ENCODE results near the gene PRPF40B.
A peak's percentile ranks its signal among the peaks of the same experiment; 100 is the strongest.

The PRPF40B gene

DNA sequence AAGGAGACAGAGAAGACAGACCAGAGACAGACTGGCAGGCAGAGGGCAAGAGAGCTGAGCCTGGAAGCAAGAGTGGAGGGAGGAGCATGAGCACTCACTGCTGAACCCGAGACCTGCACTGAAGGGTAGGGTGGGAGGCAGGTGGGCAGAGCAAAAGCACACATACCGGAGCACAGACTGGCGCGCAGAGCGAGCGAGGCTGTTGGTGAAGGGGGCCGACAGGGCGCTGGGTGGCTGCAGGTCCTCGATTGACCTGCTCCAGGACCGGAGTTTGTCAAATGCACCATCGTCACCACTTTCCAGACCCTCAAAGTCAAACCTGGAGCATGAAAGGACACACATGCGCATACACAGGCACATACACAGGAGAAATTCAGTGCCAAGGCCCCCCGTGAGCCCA is 34.9 kb downstream of the PRPF40B start:
- DNase-seq (ENCODE audit: low read depth in 2 of 2): no peak

DNA sequence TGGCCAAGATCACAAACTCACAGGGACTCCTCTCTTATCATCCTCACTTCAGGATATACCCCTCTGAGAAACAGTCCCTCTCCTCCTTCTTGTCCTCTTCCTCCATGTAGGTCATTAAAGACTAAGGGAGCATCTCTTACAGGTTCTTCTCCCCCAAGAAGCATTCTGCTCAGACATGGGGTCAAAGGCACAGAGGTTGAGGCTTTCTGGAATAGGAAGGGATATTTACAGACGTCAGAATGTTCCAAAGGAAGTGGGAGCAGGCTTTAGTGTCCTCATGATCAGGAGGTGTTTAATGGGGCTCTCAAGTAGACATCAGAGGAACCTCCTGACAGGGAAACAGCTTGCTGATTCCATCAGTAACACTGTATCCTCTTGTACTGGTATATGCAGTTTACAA is 36.4 kb downstream of the PRPF40B start:
- DNase-seq (ENCODE audit: low read depth in 2 of 2): no peak

DNA sequence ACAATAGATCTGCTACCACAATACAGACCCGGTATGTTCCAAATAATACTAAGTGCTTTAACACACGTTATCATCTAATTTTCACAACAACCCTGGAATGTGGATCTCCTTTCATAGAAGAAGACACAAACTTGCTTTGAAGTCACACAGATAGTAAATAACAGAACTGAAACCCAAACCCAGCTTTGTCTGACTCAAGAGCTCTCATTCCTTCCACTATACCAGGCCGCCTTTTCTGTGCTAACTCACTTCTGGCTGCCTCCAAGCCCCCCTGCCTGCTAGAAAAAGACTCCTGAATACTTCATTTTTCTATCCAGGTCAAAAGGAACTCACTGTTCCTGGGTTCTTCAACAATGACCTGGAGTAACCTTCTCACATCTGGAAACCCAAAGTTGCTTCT is 37.8 kb downstream of the PRPF40B start:
- no peak for DNase-seq (ENCODE audit: low read depth in 2 of 2)

DNA sequence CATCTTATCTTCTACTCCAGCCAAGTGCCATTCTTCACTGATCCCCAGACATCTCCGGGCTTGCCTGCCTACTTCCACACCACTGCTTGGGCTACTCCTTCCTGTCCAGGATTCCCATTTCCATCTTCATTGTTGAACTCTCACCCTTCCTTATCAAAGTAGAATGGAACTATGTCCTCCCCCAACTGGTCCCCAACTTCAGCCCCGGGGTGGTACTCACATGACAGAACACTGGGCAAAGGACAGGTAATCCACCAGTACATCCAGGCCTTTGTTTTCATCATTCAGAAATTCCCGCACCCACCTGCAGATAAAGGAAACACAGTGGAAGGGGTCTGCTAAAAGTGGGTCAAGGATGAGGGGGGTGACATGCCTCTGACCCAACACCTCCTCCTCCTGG is 38.4 kb downstream of the PRPF40B start:
- no peak for DNase-seq (ENCODE audit: low read depth in 2 of 2)

DNA sequence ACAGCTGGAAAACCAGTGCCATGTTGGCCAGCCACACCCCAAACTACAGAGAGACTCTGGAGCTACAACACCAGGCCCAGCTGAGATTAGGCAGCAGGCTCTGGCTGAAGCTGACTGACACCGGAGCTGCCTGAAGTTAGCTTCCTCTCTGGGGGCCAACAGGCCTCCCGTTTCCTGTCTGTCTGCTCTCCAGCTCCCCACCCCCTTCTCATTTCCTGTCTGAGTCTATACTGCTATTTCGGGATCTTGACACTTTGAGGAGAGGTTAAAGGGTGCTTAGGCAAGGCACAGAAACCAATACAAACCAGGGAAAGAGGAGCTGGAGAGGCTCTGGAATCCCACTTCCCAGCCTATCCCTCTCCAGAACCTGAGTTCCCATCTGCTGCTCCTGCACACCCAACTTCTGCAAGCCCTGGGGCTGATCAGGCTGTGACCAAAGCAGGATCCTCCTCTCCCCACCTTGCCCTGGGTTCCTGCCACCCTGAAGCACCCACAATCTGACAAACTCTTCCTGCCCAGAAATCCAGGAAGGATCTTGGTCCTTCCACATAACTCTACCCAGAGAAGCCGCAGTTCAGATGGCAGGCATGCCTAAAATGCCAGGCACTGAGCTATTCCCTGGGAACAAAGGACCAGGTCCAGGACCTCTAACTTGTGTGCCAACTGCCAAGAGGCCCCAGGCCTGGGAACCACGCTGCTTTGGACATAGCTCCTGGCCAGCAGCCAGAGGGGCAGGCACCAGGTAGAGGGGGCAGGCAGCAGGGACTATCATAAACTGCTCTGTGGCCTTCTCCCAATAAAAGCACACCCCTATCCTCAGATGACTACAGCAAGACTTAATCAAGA is 39.9 kb downstream of the PRPF40B start:
- peak; percentile 44 for DNase-seq (ENCODE audit: low read depth in 2 of 2)

DNA sequence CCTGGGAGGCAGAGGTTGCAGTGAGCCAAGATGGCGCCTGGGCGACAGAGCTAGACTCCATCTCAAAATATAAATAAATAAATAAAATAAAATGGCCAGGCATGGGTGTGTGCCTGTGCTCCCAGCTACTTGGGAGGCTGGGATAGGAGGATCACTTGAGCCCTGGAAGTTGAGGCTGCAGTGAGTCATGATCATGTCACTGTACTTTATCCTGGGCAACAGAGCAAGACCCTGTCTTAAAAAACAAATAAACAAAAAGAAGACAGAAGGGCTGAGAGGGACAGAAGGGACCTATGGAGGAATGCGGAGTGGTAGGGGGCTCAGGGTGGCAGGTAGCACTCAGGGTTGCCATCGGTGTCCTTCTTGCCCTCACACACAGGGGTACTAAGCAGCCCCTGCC is 40.8 kb downstream of the PRPF40B start:
- DNase-seq (ENCODE audit: low read depth in 2 of 2): no peak

DNA sequence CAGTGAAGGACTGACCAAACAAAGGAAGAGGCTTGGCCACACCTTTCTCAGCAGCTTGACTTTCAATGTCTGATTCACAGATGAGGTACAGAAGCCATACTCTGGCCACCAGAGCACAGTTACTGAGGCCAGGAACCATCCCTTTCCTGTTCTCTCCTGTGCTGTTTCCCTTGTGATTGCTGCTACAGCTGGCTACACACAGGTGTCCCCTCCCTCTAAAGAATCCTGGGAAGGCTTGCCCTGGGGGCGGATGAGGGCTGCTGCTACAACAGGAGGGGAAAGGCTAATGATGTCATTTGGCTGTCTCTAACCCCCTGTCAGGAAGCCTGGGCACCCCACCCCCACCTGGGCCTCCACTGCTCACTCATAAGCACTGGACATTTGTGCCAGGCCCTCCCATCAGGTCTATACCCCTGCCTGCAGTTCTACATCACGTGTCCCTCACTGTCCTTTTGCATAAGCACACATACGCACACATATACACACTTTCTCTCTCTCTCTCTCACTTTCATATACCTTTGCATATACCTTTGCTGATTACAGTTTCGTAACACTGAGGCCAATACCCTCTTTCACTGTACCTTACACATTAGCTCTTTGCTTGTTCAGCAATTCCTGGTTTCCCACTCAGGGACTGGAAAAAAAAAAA is 41.4 kb downstream of the PRPF40B start:
- no peak for DNase-seq (ENCODE audit: low read depth in 2 of 2)

DNA sequence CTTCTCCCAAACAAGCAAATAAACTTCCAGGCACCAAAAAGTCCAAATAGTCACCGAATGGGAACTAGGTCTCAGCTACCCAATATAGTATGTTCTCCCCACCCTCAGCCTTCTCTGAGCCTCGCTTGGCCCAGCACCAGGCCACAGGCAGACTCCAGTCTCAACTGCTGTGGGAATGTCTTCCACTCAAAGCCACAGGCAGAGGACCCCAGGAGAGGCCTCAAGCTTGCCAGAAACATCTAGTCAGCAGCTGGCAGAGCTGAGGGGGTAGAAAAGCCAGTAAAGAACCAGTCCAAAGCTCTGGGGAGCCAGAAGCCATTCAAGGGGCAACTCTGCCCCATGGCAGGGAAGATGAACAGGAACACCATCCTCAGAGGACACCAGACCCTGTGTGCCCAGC is 42.0 kb downstream of the PRPF40B start:
- no peak for DNase-seq (ENCODE audit: low read depth in 2 of 2)

DNA sequence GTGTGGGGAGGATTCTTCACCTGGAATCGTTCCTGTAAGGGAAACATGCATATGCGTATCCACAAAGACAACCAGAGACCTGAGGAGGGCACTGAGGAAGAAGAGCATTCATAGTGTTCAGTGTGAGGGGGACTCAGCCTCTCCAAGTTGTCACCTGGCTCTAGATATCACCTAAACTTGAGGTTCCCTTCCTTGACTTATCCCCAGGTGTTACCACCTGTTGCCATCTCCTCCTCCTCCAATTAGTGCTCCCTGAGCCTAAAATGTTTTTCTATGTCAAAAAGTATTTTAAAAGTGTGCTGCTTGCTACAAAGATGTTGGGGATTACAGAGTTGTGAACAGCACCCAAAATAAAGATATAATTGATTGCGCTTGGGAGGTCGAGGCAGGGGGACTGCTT is 42.8 kb downstream of the PRPF40B start:
- DNase-seq (ENCODE audit: low read depth in 2 of 2): no peak

DNA sequence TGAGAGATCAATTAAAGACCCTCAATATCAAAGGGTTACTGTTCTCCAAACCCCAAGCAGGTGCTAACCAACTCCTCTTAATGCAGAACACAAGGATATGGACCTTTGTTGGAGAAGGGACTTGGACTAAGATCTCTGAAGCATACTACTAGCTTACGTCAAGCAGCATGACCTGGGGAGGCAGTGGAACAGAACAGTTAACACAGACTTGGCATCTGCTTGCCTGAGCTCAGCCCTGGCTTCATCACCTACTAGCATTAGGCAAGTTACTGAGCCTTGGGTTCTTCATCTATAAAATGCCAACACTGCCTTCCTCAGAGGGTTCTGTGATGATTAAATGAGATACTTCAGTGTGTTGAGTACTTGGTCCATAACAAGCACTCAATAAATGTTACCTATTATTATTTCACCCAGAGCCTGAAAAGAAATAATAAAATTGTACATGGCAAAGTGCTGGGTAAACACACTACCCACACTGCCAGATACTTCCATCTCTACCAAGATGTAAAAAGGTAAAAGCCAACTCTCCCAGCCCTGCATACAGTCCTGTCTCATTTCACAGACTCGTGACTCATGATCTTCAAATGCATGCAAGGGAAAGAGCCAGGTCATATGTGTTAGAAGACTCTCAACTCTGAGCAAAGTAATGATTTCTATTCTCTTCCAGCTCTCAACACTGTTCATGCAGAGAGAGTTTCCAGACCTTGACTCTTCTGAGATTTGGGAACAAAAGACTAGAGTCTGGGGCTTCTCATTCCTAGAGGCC is 44.1 kb downstream of the PRPF40B start:
- DNase-seq (ENCODE audit: low read depth in 2 of 2): no peak

DNA sequence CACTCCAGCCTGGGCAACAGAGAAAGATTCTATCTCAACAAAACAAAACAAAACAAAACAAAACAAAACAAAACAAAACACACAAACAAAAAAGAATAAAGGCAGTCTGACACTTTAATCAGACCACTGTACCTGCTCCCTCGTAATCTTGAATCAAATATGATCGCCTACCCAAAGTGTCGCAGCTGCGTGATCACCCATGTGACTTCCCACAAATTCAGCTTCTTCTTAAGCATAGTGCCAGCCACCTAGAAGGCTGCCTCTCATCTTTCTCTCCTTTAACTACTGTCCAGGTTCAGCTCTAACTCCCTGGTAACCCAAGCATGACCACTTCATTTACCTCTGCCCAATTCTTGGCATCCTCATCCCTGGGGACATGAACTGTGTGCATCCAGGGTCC is 46.4 kb downstream of the PRPF40B start:
- no peak for DNase-seq (ENCODE audit: low read depth in 2 of 2)

DNA sequence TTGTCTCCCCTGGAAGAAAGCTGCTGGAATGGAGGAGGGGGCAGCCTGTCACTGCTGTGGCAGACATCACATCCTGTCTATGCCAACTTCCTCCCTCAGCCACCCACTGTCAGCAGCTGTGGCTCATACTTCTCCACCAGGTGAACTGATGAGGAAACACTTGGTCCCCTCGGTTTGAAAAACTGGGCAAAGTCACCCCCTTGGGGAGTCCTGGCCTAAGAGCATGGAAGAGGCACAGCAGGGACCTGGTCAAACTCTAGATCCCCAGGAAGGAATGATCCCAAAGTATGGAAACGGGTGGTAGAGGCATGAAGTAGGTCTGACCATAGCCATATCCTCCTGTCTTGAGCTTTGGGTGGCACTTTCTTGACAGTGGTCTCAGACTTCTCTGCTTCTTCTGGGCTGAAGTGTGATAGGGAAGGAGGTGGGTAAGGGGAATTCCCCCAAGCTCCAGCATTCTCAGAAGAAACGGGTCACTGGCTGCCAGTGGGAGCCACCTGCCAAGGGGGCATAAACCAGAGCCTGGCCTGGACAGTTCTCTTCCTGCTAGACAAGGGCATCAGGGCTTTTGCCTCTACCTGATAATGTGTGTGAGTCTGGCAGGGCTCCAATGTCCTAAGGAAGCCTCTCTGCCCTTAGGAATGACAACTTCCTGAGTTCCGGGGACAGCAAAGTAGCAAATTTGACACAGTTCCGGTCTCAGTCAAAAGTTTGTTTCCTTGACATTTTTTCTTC is 47.8 kb downstream of the PRPF40B start:
- DNase-seq (ENCODE audit: low read depth in 2 of 2): peak; percentile 44 to 55

DNA sequence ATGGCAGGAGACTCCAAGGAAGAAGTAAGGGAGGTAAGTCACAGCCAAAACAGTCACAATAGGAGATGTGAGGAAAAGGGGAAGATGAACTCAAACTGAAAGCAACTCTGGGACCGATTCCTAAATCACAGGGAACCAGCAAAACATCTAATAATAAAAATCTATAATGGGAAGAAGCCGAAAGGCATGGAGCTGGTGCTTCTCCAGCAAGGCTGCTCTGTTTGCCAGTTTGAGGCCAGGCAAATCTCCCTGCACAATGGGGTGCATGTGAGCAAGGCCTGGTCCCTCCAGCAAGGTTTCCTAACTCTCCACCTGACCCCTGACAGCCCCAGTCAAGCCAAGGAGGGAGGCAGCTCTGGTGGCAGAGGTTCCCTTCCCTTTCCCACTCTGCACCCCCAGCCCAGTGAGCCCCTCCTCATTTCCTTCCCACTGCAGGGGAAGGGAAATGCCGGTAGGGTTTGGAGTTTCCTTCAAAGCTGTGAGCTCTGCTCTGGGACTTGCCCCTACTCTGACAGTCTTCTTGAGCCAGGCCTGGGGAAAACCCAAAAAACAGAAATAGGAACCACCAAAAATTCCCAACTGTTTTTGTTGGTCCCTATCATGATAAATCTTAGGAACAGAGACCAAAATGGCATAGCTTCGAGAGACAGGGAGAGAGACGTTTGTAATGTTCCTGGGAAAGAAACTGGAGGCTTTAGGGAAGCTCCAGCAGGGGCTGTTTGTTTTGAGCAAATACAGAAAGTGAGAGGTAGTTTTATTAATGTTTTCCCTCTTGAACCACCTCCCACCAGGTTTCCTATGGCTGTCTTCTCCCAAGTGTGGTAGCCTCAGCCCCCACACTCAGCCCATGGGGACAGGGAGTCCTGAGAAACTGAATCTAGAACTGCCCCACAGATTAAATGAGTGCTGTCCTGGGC is 49.2 kb downstream of the PRPF40B start:
- DNase-seq (ENCODE audit: low read depth in 2 of 2): no peak

DNA sequence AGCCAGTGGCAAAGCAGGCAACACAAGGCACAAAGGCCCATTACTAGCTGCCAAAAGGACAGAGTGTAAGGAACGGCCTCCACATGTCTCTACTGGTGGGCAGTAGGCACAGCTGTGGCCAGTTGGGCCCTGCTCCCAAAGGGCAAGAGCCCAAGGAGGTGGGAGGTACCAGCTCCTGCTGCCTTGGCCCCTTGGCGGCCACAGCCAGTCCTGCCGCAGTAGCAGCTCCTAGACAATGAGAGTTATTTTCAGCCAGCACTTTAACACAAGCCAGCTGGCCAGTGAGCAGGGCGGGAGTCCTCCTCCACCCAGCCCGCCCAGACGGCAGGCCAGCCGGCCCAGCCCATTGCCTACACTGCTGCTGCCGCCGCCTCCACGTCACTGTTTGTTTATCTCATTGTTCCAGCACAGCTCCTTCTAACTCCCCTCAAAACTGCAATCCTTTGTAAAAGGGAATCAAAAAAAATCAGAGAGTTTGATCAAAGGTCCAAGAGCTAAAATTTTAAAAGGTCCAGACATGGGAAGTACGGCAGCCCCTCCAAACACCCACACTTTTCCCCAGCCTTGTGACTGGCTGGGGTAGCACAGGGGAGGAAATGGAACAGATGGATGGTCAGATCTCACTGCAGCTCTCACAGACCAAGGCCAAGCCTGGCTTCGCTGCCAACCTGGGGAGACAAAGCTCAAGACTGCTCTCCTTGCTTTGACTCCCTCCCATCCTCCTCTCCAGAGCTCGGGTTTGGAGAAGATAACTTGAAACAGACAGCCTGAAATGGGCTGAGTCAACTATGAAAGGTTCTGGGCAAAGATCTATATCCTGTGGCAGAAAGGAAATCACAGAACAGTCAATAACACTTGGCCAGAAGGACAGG is 50.3 kb downstream of the PRPF40B start:
- DNase-seq (ENCODE audit: low read depth in 2 of 2): no peak

DNA sequence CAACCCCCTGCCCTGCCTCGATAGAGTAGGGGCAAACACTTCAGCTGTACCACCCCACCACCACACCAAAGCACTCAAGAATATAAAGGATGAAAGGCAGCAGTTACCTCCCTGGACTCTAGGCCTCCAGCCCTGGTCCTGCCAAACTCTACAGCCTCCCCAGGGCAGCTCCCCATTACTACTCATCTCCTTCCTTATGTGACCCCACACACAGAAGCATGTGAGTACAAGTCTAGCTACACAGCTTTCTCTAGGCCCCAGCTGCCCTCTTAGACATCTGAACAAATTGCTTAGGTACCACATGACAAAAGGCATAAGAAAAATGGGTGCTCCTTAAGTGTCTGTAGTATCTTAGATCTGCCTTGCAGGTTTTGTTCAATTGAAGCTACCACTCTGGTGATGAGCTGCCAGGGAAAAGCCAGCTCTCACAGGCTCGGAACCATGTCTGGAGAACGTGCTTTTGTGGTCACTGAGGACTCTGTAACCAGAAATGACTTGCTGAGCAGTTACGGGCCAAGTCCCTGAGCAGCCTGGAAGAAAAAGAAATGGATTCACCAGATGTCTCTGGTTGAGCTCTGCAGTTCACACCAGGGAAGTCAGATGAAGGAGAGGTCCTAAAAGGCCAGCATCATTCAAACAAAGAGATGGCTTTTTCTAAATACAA is 51.1 kb downstream of the PRPF40B start:
- DNase-seq (ENCODE audit: low read depth in 2 of 2): no peak

DNA sequence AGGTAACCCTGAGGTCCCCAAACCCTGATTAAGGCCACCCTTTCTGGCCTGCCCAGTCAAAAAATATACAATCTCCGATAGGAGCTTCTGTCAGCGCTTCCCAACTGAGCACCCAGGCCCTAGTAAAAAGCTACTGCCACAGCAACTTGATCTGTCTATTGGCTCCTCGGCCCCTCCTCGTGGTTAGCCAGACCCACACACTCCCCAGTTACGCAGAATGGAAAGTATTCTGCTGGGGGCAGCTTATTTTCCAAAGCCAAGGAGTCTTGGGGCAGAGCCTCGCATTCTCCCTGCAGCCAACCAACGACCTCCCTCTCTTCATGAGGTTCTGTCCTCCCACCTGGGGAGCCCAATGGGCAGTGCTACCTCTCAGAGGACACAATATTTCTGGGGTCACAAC is 51.8 kb downstream of the PRPF40B start:
- no peak for DNase-seq (ENCODE audit: low read depth in 2 of 2)

DNA sequence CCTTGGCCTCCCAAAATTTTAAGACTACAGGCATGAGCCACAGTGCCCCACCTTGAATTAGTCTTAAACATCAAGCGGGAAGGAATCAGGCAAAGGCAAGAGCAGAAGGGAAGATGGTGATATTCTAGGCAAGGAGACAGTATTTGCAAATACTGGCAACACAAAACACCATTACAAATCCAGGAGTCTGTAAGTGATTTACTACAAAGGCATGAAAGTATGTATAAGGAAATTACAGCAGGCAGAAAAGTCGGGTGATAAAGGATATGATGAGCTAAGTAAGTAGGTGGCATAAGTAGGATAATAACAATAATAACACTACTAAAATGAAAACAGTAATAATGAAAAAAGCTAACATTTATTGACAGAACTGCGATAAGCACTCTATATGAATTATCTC is 55.4 kb downstream of the PRPF40B start:
- DNase-seq (ENCODE audit: low read depth in 2 of 2): no peak

DNA sequence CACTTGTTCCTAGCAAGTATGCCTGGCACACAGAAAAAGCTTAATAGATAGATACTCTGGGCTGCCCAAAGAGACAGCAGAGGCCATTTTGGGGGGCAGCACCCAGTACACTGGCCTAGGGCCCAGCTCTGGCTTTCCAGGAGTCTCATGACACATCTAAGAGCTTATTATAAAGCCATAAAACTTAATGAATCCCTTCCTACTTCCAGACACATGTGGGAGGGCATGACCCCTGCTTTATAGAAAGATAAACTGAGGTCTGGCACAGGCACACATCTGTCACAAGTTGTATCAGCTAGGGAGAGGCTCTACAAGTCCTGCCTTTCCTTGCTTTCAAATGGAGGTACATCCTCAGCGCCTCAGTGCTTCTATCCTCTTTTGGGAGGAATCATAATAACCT is 56.7 kb downstream of the PRPF40B start:
- DNase-seq (ENCODE audit: low read depth in 2 of 2): no peak

DNA sequence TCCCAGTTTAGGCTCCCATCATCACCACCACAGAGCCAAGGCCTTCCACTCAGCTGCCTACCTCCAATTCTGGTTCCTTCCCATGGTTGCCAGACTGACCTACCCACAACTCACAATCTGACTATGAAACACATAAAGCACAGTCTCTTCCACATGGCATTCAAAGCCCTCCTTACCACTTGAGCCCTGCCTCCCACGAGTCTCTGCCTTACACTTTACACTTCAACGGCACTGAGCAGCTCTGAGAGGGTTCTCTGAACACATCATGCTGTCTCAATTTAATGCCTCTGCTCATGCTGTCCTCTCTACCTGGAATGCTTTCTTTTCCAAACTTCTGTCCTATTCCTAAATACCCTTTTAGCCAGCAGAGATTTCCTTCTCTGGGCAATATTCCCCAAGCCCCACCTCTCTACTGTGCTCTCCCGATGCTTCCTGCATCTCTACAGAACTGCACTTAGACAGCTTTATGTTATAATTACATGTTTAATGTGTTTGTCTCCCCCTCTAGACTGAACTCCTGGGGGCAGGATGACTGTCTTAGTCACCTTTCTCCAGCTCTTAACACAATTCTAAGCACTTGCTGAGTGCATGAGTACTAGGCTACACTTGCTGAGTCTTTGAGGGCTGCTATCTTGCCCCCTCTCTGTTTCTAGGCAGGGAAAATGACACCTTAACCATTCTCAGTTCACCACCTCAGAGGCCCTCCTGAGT is 60.4 kb downstream of the PRPF40B start:
- no peak for DNase-seq (ENCODE audit: low read depth in 2 of 2)

Measured in activated CD8-positive, alpha-beta memory T cell treated with anti-CD3 and anti-CD28 coated beads for 4 hours (primary cell).